Measurements from ENCODE around the gene RCL1.

GRCh38 chr9:4857163-4857810 lies 64.5 kb downstream of the RCL1 start:
- TF ChIP-seq POLR2A (IDR thresholded peaks at IDR 0.05; ENCODE audit: low read depth, low read length) (no peak), CTCF (IDR thresholded peaks at IDR 0.05; ENCODE audit: extremely low read depth in 1 of 2, insufficient read depth in 1 of 2, low read depth in 1 of 2, low read length in 2 of 2) (no peak), MYC (IDR thresholded peaks at IDR 0.05; ENCODE audit: low read depth, low read length) (no peak), MAX (IDR thresholded peaks at IDR 0.05; ENCODE audit: insufficient read depth, insufficient read length) (no peak)

Data from endothelial cell of umbilical vein (primary cell).